AG08396 (cell line): ENCODE measurements around the gene LARP4B.

Experiments used
- DNase-seq: peaks from one replicate; pipeline ENCODE4 v3.0.0; 2012; ENCODE audit warnings: low spot score, mixed read lengths

LARP4B gene

DNA sequence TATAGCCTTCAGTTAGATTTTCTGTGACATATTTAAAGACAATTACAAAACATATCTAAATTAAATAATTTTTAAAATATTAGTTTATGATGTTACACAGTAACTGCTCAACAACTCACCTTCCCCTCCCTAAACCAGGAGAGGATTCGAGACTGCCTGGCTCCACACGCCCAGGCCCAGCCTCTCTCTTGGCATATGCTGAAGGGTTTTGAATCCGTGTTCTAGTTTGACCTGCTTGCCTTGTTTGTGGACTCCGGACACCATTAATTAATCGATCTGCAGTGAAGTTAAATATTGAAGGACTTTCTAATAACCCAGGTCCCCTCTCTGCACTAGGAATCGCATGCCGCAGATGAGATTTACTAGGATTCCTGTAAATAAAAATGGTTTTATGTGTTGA lies 106.6 kb downstream of the LARP4B start:
- DNase-seq: no peak

DNA sequence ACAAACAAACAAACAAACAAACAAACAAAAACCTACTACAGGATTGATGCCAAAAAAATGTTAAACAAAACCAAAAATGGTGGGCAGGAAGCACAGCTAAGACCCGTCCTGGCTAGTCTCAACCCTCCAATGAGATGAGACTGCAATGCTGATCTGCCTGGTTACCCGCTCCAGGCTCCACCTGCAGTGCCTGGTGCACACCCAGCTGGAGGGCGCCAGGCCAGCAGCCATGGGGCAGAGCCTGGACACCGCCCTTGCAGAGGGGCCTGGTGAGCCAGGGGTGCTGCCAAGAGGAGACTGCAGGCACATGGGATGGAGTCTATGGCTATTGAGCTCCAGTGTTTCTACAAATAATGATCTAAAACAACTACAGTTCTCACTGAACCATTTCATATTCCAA lies 107.0 kb downstream of the LARP4B start:
- DNase-seq: no peak

DNA sequence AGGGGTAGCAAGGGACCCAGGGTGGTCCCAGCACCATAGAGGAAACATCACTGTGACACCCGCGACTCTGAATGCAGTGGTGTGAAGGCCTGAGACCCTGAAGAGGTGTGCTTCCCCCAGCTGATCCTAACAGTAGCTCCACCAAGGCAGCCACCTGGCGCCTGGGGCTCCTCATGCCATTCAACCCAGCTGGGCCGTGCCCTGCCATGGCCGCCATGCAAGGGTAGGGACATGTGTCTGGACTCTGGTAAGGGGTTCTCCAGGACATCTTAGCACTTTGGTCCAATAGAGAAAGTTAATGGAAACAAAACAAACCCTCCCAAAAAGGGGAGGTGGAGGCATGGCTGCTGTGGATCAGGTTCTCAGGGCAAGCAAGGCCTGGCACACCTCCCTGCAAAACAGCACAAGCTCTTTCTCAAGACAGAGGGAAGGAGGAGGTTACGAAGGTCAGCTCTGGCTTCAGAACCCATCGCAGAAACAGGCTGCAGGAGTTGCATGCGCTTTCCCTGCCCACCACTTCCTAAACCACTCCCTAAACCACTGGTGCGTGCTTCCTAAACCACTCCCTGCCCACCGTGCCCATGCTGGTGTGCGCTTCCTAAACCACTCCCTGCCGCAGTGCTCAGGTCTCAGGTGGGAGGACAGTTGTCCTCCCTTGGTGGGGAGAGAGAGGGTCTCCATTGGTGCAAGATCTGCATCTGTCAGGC lies 108.7 kb downstream of the LARP4B start:
- no peak for DNase-seq

DNA sequence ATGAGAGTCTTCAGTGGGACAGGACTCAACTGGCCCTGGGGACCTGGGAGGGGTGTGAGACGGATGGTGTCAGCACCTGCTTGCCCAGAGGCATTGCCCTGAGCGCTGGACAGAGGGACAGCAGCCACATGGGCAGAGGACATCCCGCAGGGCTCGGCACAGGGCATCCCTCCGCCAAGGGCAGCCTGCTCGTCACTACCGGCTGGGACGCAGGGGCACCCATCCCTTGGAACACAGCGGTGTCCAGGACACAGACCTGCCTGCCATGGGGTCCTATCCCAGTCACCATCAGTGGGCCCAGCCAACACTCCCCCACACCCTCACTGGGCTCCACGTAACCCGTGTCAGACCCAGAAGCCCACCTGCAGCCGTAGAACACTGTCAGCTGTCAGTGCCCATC lies 109.3 kb downstream of the LARP4B start:
- no peak for DNase-seq

DNA sequence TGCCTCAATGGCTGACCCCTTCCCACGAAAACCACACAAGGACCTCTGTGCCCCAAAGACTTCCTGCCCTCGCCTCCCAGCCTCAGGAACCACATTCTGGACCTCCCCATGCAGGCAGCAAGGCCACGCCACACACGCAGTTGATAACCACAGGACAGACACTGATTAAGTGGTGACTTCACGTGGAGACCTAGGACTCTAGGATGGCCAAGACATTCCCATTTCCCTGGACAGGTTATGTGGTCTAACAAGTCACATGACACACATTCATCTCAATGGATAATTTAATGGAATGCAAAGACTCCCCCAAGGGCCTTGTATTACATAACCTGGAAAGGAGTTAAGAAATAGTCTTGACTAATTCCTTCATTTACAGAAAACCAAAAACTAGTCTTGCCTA lies 110.2 kb downstream of the LARP4B start:
- peak; percentile 9 for DNase-seq

DNA sequence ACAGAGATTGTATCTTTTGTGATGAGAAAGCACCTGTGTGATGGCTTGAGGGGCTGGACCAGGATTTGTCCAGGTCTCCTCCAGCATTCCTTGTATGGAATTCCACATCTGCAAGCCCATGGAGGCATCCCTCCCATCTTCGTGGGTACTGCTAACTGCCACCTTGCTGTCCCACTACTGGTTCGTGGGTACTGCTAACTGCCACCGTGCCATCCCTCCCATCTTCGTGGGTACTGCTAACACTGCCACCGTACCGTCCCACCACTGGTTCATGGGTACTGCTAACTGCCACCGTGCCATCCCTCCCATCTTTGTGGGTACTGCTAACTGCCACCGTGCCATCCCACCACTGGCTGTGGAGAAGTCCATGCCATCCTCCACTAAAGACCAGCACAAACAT lies 111.7 kb downstream of the LARP4B start:
- DNase-seq: no peak

DNA sequence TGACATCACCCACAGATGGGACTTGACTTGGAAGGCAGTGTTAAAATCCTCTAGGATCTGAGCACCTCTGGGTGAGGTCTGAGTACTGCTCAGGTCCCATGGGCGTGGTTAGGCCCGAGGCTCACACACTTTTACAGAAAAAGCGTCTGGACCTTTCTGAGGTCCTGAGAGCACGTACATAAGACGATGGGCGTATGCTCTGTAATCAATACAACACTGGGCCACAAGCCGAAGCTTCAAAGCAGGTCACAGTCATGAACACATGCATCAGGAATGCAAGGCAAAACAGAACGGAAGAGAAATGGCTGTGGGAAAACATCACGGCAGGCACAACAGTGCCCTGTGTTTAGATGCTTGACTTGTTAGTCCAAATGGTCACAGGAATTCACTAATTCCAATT lies 112.2 kb downstream of the LARP4B start:
- peak; percentile 71 for DNase-seq

DNA sequence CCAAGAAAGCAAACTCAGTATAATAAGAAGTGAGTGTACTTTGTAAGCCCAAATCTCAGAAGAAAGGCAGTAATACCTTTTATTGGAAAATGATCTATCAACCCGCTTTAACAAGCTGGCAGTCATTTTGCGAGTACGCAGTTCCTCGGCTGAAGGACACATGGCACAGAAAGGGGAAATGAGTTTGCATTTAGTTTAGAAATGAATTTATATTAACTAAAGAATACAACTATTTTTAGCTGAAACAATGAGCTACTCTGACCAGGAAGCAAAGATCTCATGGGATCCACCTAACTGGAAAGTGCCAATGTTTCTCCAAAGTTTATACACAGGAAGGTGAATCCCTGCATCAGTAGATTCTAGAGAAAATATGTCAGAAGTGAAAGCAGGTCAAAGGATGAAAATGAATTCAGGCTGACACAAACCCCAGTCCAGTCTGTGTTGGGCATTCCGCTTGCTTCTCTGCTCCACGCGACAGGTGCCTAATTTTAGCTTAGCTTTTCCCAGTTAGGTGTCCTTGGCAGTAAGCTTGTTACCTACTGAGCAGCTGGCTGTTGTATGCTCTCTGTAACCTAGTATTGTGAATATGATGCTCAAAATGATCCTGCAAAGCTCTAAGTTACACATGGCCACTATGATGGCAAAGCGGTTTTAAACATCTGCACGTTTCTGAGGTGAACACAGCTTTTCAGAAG lies 112.8 kb downstream of the LARP4B start:
- DNase-seq: no peak

DNA sequence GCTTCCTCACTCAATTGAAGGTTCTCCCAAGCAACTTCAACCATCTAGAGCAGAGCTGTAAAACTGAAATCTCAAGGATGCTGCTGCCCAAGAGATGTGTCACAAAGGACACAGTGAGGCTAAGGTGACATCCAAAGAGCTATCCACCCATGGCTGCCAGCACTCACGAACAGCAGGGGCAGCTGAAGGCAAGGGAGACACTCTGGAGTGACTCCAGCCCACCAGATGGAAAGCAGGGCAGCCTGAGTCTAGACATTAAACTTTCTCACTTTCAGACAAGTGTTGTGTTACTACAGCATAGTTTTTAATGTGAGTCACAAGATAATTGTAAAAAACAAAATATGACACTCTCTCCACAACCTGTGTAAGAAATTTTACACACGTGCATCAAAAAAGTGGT lies 113.5 kb downstream of the LARP4B start:
- DNase-seq: peak; percentile 19

DNA sequence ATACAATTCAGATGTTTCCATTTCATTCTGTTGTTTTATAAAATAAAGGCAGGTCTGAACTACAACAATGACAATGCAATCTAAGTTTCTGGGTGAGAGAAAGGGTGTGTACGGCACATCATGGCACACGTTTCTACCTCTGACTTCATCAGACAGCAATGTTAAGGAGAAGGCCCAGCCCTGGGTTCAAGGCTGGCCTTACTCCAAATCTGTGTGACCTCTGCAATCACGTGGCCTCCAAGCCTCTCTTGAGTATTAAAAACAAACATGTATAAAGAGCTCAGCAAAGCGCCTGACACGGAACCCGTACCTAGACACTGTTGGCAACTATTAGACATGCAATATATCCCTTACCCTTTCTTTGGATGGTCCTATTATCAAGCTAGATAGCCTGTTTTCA lies 114.1 kb downstream of the LARP4B start:
- no peak for DNase-seq

DNA sequence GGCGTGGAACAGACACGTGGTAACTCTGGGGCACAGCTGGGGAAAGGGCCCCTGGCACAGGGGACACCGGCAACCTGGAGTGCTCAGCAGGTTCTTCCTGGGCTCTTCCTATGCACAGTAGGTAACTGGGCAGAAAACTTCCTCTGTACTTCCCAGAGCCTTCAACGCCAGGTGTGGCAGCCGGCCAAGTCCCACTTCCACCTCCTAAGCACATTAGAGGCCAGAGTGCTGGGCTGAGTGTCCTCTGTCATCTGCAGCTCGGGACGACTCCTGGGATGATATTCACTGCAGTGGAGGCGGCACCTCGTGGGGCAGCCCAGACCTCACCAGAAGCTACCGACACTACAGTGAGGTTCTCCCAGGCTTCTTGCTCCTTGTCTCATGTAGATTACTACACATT lies 114.5 kb downstream of the LARP4B start:
- no peak for DNase-seq

DNA sequence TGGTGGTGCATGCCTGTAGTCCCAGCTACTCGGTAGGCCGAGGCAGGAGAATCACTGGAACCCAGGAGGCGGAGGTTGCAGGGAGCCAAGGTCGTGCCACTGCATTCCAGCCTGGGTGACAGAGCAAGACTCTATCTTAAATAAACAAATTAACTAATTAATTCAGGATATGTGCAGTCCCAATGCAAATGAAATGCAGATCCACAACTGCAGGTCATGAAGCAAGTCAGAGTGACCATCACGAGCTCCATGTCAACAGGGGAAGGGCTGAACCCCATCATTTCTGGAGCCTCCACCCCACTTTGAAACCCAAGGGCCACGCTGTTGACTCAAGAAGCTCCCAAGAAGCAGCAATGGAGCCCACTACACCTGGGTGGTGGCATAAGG lies 115.4 kb downstream of the LARP4B start:
- DNase-seq: peak; percentile 4

DNA sequence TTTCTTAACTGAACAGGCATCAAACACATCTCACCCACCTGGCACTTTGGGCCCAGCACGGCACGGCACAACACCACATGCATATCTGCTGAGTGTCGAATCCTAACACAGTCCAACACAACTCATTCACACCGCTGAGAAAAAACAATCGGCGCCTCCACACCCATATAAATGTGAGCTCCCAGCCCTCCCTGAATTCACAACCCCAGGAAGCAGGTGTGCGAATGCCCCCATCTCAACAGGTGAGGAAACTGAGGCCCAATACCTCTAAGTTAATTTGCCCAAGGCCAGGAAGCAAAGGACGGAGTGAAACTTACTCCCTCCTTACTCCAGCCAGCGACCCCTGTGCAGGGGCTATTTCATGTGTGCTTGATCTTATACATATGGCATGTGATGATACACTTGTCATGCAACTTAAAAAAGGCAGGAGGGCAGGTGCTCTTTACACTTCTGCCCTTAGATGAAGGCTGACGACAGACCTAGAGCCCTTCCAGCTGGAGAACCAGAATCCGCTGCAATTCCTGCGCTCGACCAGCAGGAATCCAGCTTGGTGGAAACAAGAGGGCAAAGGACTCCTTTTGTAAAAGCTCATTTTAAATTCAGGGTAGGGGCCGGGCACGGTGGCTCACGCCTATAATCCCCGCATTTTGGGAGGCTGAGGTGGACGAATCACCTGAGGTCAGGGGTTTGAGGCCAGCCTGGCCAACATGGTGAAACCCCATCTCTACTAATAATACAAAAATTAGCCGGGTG lies 116.0 kb downstream of the LARP4B start:
- peak; percentile 20 for DNase-seq

DNA sequence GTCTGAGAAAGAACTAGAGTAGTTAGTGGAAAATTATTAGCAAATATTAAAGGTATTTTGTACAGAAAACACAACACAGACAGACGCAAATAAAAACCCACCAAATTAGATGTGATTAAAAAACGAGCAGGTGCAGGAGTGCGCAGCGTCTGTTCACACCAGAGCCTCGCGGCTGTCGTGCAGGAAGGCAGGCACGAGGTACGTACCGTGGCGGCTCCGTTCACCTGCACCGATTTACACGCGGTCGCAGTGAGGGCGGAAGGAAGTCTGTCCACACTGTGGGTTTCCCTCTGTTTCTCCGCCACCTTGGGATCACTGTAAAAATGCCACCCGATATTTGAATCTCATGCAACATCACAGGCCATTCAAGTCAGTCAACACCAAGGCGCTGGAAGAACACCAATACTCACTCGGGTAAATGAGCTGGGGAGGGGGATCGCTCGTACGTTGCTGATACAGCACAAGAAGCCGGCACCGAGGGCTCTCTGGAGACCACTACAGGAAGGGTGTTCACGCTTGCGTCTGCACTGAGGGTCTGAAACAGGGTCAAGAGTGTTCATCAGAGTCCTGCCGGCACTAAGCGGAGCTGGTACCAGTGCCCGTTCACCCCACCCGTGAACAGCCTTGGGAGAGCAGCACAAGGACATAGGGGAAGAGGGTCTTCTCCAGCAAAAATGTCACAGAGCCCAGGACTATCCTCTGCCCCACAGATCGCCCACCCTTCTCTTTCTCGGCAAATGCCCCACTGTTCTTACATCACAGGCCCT lies 116.8 kb downstream of the LARP4B start:
- peak; percentile 3 for DNase-seq

DNA sequence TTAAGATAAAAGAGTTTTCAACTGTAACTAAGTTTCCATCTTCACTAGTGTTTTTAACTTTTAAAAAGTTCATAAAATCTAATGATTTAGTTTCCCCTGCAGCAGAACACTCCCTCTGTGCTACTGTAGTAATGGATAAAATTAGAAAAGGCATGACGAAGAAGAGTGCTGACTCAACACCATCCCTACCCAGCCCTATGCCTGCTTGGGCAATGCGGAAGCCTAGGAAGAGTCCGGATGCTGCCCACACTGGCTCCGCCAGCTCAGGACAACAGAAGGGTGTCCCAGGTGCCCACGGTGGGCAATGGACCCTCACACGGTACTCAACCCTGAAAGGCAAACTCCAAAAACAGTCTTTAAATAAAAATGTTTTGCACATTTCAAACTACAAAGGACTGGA lies 118.2 kb downstream of the LARP4B start:
- DNase-seq: peak; percentile 12

DNA sequence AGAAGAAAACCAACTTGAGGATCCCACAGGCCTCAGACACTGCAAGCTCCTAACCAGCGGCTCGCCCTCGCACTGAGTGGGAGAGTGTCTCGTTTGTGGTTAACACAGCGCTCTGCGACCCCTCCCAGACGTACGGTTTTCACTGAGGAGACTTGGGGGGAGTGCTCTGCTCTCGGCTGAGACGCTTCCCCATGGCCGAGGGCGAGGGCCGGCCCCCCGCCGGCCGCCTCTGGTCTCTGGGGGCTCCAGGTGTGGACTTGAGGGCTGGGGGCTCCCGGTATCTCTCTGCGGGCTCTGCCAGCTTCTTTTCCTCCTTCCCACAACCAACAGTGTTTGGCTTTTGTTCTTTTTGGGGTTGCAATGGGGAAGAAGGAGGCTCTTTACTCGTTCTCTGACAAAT lies 118.7 kb downstream of the LARP4B start:
- DNase-seq: peak; percentile 1

DNA sequence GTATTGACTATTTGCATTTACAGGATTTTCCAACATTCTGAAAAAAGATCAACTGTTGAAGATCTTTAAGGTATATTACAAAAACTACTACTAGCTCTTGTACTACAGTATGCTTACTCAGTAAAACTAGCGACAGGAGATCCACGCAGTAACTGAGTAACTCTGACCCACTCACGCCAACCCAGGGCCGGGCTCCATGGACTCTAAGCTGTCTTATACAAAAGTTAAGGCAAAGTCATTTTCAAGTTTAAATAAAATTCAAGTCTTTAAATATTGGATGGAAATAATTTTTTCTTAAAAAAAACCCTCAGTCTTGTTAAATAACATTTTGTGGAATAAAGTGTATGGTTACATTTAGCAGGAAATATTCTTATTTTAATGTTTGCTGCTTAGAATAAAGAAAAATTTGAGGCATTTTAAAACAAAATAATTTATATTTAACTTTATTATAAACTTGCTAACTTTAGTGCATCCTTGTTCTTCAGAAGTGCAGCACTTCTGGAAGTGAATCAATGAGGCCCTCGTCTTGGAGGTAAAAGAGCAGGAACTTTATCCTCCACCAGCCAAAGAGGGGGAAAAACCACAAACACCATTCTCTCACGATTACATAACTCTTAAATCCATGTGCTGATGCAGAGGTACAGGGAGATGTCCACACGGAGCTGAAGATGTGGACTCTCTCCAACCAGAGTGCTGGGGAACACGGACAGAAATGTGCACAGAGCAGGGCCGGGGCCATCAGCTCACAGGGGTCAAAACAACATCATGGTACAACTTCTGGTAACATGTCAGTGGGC lies 119.9 kb downstream of the LARP4B start:
- DNase-seq: peak; percentile 28

DNA sequence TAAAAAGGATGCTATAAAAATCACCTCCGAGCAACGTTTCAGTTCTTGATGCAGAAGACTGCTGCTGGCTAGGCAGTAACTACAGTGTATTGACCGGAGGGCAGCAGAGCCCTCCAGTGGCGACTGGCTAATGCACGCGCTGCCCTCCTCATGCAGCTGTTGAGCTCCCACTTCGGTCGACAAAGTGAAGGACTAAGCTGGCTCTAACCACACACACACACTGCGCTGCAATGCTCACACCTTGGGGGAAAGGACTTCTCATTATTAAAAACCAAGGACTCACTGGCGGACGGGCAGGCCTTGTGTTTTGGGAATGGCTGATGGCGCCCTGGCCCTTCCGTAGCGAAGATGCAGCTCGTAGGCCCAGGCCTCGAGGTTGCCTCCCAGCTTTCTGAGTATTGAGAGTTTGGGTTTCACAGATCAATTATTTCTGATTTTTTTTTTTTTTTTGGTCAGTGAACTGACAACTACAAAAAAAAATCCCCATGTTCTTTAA lies 121.1 kb downstream of the LARP4B start:
- peak; percentile 22 for DNase-seq

DNA sequence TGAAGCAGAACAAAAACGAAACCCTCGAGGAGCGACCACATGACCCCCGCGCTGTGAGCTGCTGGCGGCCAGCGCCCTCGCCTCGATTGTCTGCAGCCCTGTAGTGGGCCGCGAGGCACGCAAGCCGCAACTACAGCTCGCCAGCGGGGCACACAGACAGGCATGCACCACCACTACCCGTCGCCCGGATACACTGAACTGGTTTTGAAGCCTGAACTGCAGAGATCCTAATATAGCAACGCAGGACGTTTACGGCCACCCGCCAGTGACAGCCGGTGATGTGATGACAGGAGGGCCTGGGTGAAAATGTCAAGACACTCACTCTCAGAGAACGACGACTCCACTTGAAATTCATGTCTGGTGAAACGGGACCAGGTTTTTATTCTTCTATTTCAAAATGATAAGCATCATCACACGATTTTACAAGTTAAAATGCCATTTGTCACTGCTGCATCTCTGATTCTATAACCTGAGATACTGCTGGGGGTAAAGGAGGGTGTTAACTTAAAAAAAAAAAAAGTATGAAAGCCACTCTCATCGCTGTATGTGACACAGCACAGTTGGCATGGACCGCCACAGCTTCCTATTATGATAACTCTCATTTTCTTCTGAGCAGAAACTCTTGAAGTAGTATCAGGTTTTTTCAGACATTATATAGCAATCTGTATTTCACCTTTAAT lies 121.7 kb downstream of the LARP4B start:
- DNase-seq: peak; percentile 1

DNA sequence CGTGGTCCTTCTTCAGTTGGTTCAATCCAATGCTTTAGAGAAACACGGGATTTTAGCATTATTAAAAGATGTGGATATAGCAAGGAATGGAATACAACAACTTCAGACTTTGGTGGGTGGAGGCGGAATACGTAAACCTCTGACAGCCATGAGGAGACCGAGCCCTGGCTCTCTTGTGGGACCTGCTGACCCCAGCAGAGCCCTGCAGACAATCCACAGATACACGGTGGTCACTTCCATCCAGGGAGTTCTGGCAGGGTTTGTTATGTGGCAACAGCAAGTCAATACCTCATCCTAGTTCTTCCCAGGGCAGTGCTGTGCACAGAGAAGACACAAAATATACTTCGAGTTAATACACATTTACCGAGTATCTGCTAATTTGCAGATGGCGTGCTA lies 123.5 kb downstream of the LARP4B start:
- DNase-seq: peak; percentile 3
